GM21381 (cell line): ENCODE data around the gene VPS13D.

ENCODE experiments used
- ATAC-seq: cut with Tn5 transposase; IDR thresholded peaks from one replicate; pipeline ENCODE4 v1.9.1; 2021; ENCODE audit warnings: mild to moderate bottlenecking, moderate library complexity; ENCODE audit not compliant: unreplicated experiment

Gene VPS13D

DNA sequence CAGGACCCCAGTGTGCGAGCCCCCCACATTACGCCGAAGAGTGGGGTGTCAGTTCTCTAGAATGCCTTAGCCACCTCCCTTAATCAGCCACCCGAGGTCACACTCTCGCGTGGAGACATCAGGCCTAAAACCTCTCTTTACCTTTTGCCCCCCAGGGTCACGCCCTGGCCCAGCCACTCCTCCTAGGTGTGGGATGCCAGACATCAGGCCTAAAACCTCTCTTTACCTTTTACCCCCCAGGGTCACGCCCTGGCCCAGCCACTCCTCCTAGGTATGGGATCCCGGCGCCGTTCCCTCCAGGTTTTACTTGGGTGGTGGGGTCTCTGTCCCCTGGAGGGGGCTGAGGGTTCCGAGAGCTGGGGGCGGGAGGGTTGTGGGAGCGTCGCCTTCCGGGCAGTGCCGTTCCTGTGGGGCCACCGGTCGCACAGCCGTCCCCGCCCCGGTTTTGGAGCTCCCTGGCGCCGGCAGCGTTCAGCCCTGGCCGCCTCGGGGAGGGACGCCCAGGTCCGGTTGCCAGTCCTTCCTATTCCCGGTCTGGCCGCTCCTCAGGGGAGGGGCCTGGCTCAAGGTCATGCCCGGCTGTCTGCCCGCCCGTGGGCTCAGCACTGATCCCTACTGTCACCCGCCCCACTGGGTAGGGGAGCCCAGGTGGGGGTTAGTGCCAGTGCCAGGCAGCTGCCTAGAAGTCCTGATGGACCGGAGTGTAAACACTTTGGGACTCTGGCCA lies 882 bp downstream of the VPS13D start:
- peak; percentile 20 for ATAC-seq

DNA sequence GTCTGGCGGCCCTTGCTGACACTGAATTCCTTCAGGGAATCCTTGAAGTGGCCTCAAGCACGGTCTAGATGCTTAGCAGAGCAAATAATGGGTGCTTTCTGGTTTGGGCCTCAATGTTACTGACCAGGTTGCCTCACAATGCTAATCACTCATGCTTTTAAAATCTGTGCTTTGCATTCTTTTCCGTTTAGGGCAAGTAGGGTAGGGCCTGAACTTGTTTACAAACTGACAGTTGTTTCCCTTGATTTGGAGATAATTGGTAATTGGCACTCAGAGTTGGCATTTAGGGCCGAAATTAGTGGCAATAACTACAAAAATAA lies 1.4 kb downstream of the VPS13D start:
- no peak for ATAC-seq

DNA sequence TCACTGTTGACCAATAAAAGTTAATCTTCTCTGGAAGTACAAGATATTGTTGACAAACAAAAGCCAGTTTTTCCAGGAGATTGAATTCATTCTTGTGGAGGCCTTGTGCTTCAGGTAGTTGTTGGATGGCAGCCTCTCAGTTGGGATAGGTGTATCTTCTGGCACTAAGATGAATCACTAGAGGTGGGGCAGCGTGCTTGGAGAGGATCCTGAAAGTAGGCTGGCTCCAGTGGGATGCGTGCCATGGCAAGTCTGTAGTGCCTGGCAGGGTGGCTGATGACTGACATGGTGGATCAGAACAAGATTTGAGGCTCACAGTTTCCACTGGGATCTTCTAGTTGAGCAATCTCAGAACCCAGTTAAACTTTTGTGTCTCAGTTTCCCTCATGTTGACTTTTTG lies 2.4 kb downstream of the VPS13D start:
- ATAC-seq = no peak

DNA sequence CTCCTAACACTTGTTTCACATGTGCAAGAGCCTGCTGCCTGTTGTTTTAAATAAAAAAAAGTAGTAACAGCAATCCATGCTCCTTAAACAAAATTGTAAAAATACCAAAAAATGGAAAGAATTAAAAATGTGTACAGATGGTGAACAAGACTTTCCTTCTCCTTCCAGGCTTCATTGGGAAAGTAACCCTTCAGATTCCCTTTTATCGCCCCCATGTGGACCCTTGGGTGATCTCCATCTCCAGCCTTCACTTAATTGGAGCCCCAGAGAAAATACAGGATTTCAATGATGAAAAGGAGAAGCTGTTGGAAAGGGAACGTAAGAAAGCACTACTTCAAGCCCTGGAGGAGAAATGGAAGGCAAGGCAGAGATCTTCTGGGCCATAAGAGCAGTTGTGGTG lies 14.2 kb downstream of the VPS13D start:
- no peak for ATAC-seq

DNA sequence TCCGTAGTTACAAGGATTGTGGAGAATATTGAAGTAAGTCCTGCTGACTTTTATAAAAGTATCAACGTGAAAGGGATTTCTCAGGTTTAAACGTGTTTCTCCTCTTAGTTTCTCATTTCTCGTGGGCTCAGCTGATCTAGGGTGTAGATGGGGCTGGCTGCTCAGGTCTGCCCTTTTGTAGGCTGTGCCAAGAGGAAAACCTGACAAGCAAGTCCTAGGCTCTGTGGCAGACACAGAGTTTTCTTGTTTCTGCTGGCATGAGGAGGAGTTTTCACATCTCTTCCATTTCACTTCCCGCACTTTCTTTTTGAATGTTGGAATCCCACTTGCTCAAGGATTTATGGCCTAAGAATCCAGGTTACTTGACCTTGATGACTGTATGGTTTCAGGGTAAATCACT lies 14.8 kb downstream of the VPS13D start:
- no peak for ATAC-seq

DNA sequence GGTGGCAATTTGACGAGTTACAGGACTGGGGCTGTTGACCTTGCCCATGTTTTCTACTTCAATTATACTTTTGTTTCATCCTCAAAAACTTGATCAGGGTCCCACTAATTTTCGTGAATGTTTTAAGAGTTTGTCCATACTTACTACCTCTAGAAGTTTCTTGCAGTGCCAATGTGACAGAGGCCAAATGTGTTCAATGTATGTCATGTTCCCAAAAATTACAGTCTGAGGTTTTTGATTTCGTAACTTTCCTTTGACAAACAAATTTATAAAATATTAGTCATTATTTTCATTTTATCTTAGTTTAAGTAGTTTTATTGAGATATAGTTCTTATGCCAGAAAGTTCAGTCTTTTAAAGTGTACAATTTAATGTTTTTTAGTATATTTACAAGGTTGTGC lies 15.3 kb downstream of the VPS13D start:
- no peak for ATAC-seq

DNA sequence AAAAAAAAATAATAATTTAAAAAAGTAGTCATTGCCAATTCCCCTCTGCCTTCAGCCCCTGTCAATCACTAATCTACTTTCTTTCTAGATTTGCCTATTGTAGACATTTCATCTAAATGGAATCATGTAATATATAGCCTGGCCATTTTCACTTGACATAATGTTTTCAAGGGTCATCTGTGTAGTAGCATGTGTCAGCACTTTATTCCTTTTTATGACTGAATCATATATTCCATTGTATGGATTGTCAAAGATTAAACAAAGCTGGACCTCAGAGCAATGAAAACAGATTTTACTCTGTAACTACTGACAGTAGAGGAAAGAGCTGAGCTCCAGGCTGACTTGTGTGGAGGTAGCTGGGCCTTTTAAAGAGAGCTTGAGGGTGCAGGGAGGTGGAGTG lies 15.9 kb downstream of the VPS13D start:
- ATAC-seq = no peak

DNA sequence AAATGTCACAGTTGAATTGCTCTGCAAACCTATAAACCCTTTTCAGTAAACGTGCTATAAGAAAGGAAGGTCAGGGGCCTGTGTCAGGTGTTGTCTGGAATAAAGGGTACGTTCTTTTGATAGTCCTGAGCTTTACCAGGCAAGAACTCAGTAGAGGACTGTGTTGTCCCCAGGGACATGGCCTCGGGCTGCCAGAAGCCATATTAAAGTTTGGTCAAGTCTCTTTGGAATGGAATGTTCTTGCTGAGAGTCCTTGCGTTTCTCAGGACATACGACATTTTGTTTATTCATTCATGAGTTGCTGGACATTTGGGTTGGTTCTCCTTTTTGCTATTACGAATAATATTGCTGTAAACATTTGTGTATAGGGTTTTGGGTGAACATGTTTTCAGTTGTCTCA lies 16.8 kb downstream of the VPS13D start:
- no peak for ATAC-seq

DNA sequence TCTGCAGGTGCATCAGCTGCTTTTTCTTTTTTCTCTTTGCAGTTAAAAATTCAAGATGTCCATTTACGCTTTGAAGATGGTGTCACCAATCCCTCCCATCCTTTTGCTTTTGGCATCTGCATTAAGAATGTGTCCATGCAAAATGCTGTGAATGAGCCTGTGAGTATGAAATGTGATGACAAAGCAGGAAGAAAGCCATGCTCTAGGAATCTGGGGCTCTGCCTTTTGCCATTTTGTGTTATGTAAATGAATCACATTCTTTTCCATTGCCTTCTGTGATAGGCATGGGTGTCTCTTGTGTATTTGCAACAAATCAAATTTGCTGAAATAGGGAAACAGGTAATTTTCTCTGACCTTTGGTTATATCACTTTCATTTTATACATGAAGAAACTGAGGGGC lies 19.4 kb downstream of the VPS13D start:
- no peak for ATAC-seq

DNA sequence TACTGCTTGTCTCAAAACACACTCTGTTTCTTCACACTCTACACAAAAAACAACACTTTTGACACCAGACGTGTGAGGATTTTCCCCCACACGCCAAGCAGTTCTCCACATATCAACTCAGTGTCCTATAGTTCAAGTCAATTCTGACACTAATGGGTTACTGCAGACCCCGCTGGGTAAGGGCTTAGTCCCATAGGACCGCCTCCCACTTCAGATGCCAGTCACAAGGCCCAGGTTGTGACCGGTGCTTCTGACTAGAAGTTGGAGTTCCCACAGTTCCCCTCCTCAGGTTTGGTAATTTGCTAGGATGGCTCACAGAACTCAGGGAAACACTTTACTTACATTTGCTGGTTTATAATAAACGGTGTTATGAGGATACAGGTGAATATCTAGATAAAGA lies 19.9 kb downstream of the VPS13D start:
- no peak for ATAC-seq

DNA sequence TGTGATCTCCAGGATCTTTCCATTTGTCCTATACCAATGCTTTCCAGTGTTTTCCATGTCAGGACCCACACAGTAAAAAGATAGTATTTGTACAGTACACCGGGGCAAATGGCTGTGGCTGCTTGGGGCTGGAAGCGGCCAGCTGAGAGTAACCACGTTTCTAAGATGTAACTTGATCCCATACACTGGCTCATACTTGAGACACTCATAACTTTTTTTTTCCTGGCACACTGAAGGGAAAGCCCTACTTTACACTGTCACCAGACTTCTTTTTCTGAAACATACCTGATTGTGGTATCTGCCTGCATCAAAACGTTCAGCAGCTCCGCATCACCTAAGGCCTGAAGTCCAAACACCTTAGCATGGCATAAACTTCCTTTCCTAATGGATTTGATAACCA lies 21.6 kb downstream of the VPS13D start:
- ATAC-seq = no peak

DNA sequence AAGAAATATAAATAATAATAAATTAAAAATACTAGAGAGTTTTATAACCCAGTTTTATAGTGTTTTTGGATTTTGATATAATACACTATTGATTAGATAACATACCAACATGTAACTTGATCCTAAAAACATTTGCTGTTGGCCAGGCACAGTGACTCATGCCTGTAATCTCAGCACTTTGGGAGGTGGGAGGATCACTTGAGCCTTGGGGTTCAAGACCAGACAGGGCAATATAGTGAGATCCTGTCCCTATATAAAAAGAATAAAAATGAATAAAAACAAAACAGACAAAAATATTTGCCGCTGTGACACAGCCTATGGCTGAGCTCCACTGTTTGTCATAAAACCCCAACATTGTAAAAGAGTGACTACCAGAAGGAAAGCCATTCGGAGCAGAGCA lies 26.1 kb downstream of the VPS13D start:
- no peak for ATAC-seq

DNA sequence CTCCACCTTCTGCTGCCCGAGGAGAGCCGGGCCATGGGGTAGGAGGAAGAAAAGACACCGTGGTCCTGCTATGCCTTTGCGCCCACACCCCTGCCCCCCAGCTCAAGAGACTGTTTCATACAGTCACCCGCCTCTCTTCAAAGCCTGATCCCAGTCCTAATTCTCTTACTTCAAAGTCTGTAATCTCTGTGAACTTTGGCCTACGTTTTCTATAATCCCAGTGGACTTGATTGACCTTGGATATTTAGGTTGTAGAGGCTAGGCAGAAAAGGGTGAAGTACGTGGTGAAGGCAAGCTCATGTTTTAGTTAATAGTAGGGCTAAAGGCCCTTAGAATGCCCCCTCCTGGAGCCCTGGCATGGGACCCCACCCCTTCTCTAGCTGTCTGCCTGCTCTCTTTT lies 28.4 kb downstream of the VPS13D start:
- no peak for ATAC-seq

DNA sequence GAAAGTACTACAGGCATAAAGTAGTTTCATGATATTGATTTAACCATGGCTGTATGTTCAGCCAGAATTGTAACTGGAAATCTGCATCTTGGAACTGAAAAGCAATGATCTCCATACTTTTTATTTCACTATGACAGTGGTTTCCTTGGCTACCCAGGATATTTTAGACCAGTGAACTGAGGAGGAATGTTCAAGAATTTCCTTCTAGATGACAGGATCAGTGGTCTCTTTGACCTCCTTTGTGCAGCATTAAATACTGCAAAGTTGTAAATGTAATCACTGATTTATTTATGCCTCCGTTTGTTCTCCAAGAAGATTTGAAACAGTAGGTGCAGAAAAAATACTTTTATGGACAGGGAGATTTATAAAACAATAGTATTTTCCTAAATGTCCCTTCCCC lies 39.5 kb downstream of the VPS13D start:
- no peak for ATAC-seq

DNA sequence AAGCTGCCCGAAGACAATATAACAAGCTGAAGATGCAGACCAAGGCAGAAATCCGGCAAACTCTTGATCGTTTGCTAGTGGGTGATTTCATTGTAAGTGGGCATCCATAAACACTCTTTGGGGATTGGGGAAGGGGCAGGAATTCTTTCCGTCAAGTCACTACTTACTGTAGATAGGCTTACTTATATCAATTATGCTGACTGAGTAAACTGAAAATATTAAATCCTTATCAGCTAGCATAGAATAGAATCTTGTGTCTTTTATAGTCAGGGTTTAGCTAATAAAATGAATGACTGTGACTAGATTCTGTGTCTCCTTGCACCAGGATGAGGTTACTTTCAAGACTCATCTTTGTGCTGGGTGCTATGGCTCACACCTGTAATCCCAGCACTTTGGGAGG lies 41.2 kb downstream of the VPS13D start:
- ATAC-seq = no peak

DNA sequence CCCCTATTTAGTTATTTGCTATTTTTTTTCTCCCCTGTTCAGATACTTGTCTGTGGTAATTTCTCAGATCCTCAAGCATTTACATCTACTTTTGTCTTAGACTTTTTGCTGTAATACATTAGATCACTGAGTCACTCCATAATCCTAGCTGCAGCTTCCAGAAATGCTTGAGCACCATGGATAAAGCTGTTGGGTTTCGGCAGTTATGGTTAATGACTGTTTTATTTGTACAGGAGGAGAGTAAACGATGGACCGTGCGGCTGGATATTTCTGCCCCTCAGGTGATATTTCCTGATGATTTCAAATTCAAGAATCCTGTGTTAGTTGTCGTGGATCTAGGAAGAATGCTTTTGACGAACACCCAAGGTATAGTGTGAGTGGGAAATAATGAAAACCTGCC lies 42.9 kb downstream of the VPS13D start:
- no peak for ATAC-seq

DNA sequence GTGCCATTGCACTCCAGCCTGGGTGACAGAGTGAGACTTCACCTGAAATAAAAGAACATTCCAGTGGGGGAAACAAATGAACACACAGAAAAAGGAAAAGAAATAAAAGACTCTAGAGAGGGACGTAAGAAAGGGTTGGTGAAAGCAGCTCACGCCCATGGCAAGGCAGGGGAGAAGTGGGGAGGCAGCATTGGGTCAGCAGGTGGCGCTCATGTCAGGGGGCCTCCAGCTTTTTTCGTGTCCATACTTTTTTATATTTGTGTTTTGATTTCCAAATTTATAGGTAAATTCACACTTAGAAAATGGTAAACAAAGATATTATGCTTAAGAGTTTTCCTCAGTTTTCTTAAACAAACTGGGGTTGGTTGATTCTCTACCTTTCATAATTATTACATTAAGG lies 45.5 kb downstream of the VPS13D start:
- no peak for ATAC-seq

DNA sequence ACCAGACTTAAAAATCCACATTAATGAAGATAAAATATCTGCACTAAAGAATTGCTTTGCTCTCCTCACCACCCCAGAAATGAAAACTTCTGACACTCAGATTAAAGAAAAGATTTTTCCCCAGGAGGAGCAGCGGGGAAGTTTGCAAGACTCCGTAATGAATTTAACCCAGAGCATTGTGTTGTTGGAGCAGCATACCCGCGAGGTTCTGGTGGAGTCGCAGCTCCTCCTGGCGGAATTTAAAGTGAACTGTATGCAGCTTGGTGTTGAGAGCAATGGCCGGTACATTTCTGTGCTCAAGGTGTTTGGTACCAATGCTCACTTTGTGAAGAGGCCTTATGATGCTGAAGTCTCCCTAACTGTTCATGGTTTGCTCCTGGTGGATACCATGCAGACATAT lies 46.4 kb downstream of the VPS13D start:
- no peak for ATAC-seq

DNA sequence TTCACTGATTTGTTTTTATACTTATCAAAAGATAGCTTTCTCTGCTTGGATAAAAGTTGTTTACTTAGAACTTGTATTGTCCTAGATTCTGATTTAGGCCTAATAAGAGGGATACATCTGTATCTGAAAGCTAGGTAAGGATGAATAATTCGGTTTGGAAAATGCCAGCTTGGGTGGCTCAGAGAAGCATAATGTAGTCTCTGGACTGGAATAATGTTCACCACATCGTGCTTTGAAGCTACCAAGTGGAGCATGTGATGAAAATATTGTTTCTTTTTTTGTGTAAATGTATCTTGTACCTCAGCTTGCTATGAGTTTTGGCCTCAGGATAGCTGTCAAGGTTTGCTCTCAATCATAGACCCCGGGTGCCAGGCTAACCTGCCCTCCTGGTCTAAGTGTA lies 49.2 kb downstream of the VPS13D start:
- ATAC-seq = no peak

DNA sequence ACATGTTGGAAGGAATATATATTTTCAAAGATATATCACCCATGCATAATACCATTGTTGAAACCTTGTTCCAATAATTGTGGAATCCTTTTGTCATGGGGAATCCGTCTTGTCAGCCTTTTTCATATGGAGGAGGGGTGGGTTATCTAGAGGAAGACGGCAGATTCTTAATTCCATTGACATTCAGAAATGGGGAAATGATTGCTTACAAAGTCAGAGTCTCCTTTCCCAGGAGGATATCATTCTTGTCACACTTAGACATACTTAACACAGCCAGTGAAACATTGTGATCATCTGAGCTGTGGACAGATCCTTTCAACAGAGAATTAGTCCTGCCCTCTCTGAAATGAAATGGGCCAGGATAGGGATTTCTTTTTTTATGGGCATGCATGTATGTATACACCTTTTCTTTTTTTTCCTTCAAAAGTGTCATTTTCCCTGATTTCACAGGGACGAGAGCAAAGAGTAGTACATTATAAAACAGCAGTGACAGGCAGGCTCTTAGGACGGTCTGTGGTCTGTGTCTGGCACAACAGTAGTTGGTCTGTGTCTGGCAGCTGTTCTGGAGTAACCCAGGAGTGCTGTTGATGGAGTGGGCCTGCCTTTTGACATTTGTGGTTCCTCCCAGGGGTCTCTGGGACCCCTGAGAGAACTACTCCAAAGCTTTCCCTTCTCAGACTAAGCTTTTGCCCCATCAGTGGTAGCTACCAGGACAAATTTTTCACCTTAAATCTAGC lies 50.1 kb downstream of the VPS13D start:
- no peak for ATAC-seq

DNA sequence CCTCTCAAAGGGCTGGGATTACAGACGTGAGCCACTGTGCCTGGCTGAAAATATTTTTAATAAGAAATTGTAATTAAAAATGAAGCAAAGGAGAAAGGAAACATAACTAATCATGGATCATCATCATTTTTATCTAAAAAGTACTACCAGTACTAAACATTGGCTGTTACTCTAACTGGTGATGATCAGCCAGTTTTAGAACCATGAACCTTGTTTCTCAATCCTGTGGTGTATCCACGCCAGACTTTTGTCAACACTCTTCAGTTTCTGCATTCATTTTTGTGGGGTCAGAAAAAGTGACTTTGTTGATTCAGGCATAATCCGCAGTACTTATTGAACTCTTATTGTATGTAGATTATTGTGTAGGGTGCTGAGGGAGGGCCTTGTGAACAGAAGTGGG lies 52.3 kb downstream of the VPS13D start:
- no peak for ATAC-seq

DNA sequence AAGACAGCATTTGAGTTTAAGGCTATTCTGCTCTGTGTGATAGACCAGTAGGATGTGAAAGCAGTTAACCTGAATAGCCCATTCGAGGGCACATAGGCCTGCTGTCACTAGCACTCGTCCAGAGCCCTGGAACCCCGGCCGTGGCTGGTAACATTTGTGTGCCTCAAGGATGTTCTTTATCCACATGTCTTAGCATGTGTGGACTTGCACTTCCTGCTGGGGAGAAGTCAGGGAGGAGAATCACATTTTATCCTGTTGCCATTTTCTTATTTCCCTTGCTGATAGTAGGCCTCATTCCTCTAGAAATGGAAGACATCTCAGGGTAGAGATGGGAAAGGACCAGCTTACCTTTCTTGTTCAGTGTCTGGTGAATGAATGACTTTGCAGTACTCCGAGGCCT lies 54.7 kb downstream of the VPS13D start:
- ATAC-seq = no peak
